Caco-2 (cell line): ENCODE data around the gene KRT25. TPM values are rescaled to one million over a fixed set of nuclear protein-coding genes. Genes with fewer than 3 reads are reported as not detected.

ENCODE experiments used
- BruUV-seq: library from RNA; stranded (reverse); fragments of 400-500 nt; replicated peaks from 2 replicates; lab custom pipeline; 2021; lab: Mats Ljungman, UMichigan
- CTCF ChIA-PET: fragments of 300-600 bp; sonication (Branson Sonifier 250); formaldehyde crosslinking; loops from one replicate; lab custom pipeline; 2022; ENCODE audit warnings: antibody characterized with exemption; lab: Charles Lee
- POLR2A ChIA-PET: fragments of 300-600 bp; sonication (Branson Sonifier 250); formaldehyde crosslinking; loops from one replicate; lab custom pipeline; 2022; ENCODE audit warnings: antibody characterized with exemption; lab: Charles Lee
- DNase-seq, 2 experiments: peaks; one replicate each; pipeline versions ENCODE4 v3.0.0 to v3.0.0-alpha.2; 2020 to 2022
- H3K27me3 ChIP-seq: replicated peaks from 2 replicates; pipeline ENCODE4 v1.6.0; 2011; ENCODE audit warnings: low read length; ENCODE audit not compliant: control insufficient read depth, insufficient read depth
- H3K36me3 ChIP-seq: 2 replicates; pipeline ENCODE4 v1.5.1; 2011; ENCODE audit warnings: low read length; ENCODE audit not compliant: control insufficient read depth, insufficient read depth
- H3K4me1 ChIP-seq: fragments of 250-450 bp; sonication (Bioruptor Pico); 2 replicates; pipeline ENCODE4 v1.5.1; 2020; ENCODE audit warnings: mild to moderate bottlenecking
- H3K4me3 ChIP-seq: 2 replicates; pipeline ENCODE4 v1.5.1; 2011; ENCODE audit warnings: low read depth, mild to moderate bottlenecking, control low read depth, low read length
- H3K9me3 ChIP-seq: fragments of 250-450 bp; sonication (Bioruptor Pico); 2 replicates; pipeline ENCODE4 v1.5.1; 2020; ENCODE audit warnings: mild to moderate bottlenecking, moderate library complexity
- H3K27ac Mint-ChIP-seq: one replicate; pipeline ENCODE4 v1.8.0; 2022; ENCODE audit warnings: mixed read lengths; ENCODE audit not compliant: unreplicated experiment
- H3K27me3 Mint-ChIP-seq: one replicate; pipeline ENCODE4 v1.8.0; 2022; ENCODE audit warnings: mixed read lengths; ENCODE audit not compliant: insufficient read depth, unreplicated experiment
- H3K36me3 Mint-ChIP-seq: one replicate; pipeline ENCODE4 v1.8.0; 2022; ENCODE audit warnings: mild to moderate bottlenecking, mixed read lengths; ENCODE audit not compliant: insufficient read depth, unreplicated experiment
- H3K4me1 Mint-ChIP-seq: one replicate; pipeline ENCODE4 v1.8.0; 2022; ENCODE audit warnings: low read depth, mixed read lengths; ENCODE audit not compliant: unreplicated experiment
- H3K4me3 Mint-ChIP-seq: one replicate; pipeline ENCODE4 v1.8.0; 2022; ENCODE audit warnings: mild to moderate bottlenecking, moderate library complexity, mixed read lengths; ENCODE audit not compliant: unreplicated experiment
- H3K9me3 Mint-ChIP-seq: one replicate; pipeline ENCODE4 v1.8.0; 2022; ENCODE audit warnings: mixed read lengths; ENCODE audit not compliant: unreplicated experiment
- CTCF ChIP-seq, 2 experiments: fragments of 200-600 bp in 1 of 2; IDR thresholded peaks; 1 replicate in 1 of 2; 2 replicates in 1 of 2; pipeline versions ENCODE4 v1.5.1 to v1.8.0; 2011 to 2022; ENCODE audit warnings: antibody characterized with exemption in 1 of 2, control low read depth in 1 of 2, inconsistent platforms in 1 of 2, low read depth in 1 of 2, low read length in 1 of 2, mild to moderate bottlenecking in 1 of 2, moderate library complexity in 1 of 2; ENCODE audit not compliant: insufficient read depth in 1 of 2, severe bottlenecking in 1 of 2, unreplicated experiment in 1 of 2
- intact Hi-C: fragments of 100-400 bp; cut with micrococcal nuclease; formaldehyde crosslinking; loops from one replicate; pipeline ENCODE4 v1.10.0; 2022; ENCODE audit not compliant: unreplicated experiment
- total RNA-seq: library from RNA; stranded (reverse); gene quantifications from 2 replicates; pipeline ENCODE4 v1.2.3, GENCODE V29; 2022

The KRT25 gene
- total RNA-seq, 1 experiment from 2014 or later: not detected

DNA sequence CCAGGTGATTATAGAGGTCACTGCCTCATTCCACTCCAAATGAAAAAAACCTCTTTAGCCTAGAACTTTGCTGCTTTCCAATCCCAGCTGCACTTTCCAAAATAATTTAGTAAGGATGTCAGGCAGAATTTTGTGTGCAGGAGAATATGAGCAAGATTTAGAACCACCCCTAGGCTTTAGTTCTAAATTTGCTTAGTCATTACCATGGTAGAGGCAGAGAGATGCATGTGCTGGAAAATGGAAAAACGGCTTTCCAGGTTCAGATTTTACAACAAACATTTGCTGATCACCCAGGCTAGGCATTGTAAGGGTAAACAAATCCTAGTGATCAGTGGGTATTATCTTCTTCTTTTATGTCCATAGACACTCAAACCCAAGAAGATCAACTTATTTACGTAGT, 10.5 kb upstream of the KRT25 start:
- no peak for TF ChIP-seq CTCF (IDR thresholded peaks at IDR 0.05; ENCODE audit: insufficient read depth in 1 of 2, low read depth in 1 of 2, low read length in 1 of 2, severe bottlenecking in 1 of 2, unreplicated experiment in 1 of 2)
- no peak overlapping the region for H3K4me3 Mint-ChIP-seq
- H3K9me3 Mint-ChIP-seq: peaks cover 25% of the 10 kb centered on the region
- Histone ChIP-seq H3K27me3 (peaks cover 1% of the 10 kb centered on the region; the same call in 1 of the 2 replicates), H3K4me3 (no peak overlapping the region), H3K4me1 (no peaks in the 10 kb centered on the region), H3K36me3 (no peaks in the 10 kb centered on the region), H3K9me3 (peaks cover 17% of the 10 kb centered on the region)
- no TSS peak for BruUV-seq
- H3K36me3 Mint-ChIP-seq: no peaks in the 10 kb centered on the region
- intact Hi-C loops: no loop called here
- no peak overlapping the region for H3K27ac Mint-ChIP-seq
- DNase-seq: no peak
- ChIA-PET POLR2A (no interaction called here), CTCF (no interaction called here)
- no peaks in the 10 kb centered on the region for H3K4me1 Mint-ChIP-seq
- H3K27me3 Mint-ChIP-seq: peaks cover 4% of the 10 kb centered on the region

DNA sequence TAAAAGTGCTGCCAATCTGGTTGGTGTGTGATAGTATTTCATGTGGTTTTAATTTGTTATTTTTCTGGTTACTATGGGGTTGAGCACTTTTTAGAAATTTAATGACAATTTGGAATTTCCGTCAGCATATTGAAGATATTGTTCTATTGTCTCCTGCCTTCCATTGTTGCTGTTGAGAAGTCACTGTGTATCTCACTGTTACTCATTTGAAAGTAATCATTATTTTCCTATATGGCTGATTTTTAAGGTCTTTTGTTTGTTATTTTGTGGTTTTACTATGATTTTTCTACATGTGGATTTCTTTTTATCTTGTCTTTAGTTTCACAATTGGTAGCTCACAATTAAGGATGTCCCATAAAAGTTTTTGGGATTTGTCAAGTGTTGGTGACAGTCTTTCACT, 8.6 kb upstream of the KRT25 start:
- H3K4me1 Mint-ChIP-seq: no peaks in the 10 kb centered on the region

DNA sequence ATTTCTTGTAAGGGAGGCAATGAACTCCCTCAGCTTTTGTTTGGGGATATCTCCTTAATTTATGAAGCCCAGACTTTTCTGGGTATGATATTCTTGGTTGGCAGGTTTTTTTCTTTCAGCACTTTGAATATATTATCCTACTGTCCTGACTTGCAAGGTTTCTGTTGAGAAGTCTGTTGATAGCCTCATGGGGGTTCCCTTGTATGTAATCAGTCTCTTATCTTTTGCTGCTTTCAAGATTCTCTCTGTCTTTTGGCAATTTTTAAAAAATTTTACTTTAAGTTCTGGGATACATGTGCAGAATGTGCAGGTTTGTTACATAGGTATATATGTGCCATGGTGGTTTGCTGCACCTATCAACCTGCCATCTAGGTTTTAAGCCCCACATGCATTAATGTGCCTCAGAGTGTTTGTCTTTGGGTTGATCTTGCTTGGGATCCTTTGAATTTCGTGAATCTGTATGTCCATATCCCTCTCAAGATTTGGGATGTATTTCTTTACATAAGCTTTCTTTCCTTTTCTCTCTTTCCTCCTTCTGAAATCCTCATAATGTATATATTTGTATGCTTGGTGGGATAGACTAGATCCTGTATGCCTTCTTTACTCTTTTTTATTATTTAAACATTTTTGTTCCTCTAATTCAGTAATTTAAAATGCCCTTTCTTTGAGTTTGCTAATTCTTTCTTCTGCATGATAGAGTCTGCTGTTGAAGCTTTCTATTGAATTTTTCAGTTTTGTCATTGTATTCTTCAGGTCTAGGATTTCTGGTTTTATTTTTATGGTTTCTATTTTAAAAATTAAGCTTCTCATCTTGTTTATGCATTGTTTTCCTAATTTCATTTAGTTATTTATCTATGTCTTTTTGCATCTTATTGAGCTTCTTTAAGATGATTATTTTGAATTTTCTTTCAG, 5.2 kb upstream of the KRT25 start:
- Histone ChIP-seq H3K4me3 (no peak overlapping the region), H3K27me3 (no peaks in the 10 kb centered on the region), H3K4me1 (no peaks in the 10 kb centered on the region), H3K36me3 (no peaks in the 10 kb centered on the region), H3K9me3 (peaks cover 38% of the 10 kb centered on the region)
- H3K9me3 Mint-ChIP-seq: peaks cover 59% of the 10 kb centered on the region
- H3K27ac Mint-ChIP-seq: no peak overlapping the region
- intact Hi-C loops: no loop called here
- POLR2A ChIA-PET: no interaction called here
- H3K27me3 Mint-ChIP-seq: peaks cover 13% of the 10 kb centered on the region
- BruUV-seq: no TSS peak
- no peaks in the 10 kb centered on the region for H3K36me3 Mint-ChIP-seq
- H3K4me3 Mint-ChIP-seq: no peak overlapping the region
- DNase-seq: no peak
- TF ChIP-seq CTCF (IDR thresholded peaks at IDR 0.05; ENCODE audit: insufficient read depth in 1 of 2, low read depth in 1 of 2, low read length in 1 of 2, severe bottlenecking in 1 of 2, unreplicated experiment in 1 of 2): no peak
- CTCF ChIA-PET: interaction anchor here (1.0 kb wide), 1 partner anchor 145 kb away, joined by 3 read pairs; no protein-coding TSS in a partner anchor
- H3K4me1 Mint-ChIP-seq: no peaks in the 10 kb centered on the region

More for the DNA sequence above, 8.6 kb upstream of the KRT25 start:
- Mint-ChIP-seq H3K27me3 (peaks cover 4% of the 10 kb centered on the region), H3K27ac (no peak overlapping the region), H3K36me3 (no peaks in the 10 kb centered on the region), H3K9me3 (peaks cover 44% of the 10 kb centered on the region), H3K4me3 (no peak overlapping the region)
- intact Hi-C loops: no loop called here
- Histone ChIP-seq H3K36me3 (no peaks in the 10 kb centered on the region), H3K4me1 (no peaks in the 10 kb centered on the region), H3K27me3 (no peaks in the 10 kb centered on the region), H3K9me3 (peaks cover 34% of the 10 kb centered on the region), H3K4me3 (no peak overlapping the region)
- POLR2A ChIA-PET: no interaction called here
- no peak for TF ChIP-seq CTCF (IDR thresholded peaks at IDR 0.05; ENCODE audit: insufficient read depth in 1 of 2, low read depth in 1 of 2, low read length in 1 of 2, severe bottlenecking in 1 of 2, unreplicated experiment in 1 of 2)
- no peak for DNase-seq
- BruUV-seq: no TSS peak
- CTCF ChIA-PET: no interaction called here
